ENCODE results near the gene TTC13. TPM values are rescaled to one million over a fixed set of nuclear protein-coding genes. Genes with fewer than 3 reads are reported as not detected.

Gene TTC13
- total RNA-seq, 4 donors from 2014 or later: 44.8 to 178 (median 117) TPM

- DNase-seq: no peak
Observed at GRCh38 chr1:230948903-230949302, 29.8 kb downstream of the TTC13 start.

DNA sequence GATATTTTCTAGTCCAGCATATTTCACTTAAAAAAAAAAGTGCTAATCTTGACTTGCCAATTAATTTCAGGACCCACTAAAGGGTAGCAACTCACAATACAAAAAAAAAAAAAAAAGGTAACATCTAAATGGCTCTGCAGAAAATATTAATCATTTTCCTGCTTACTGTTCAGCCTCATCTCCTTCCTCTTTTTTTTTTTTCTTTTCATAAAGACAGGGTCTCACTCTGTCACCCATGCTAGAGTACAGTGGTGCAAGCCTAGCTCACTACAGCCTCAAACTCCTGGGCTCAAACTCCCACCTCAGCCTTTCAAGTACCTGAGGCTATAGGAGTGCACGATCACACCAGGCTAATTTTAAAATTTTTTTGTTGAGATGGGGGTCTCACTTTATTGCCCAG is 30.4 kb downstream of the TTC13 start:
- WGBS, 2 donors (ENCODE audit: low coverage in 1 of 2): 92 to 100% methylated on average over 1 of the region's 1 CpG
- H3K27ac ChIP-seq: no peak overlapping the region
- TF ChIP-seq POLR2A (IDR thresholded peaks at IDR 0.05) (no peak), CTCF (IDR thresholded peaks at IDR 0.05) (no peak), EP300 (IDR thresholded peaks at IDR 0.05; ENCODE audit: low read depth) (no peak), POLR2AphosphoS5 (IDR thresholded peaks at IDR 0.05) (no peak)
- no peak overlapping the region for H3K4me3 ChIP-seq
- no peak for DNase-seq
- no peaks in the 10 kb centered on the region for H3K9me3 ChIP-seq
- no peaks in the 10 kb centered on the region for H3K4me1 ChIP-seq
- no peaks in the 10 kb centered on the region for H3K27me3 ChIP-seq
- intact Hi-C loops (cut with DNase I; ENCODE audit: low total_unique reads): no loop called here
- in situ Hi-C loops (cut with MboI; ENCODE audit: low pct_ligation_motif_present in 1 of 4, low pct_unique_long_range_greater_than_20kb in 1 of 4, low sequenced_read_pairs in 3 of 4): no loop called here
- peaks cover 0 to 22% (median 3%) of the 10 kb centered on the region in 4 donors for H3K36me3 ChIP-seq

More at GRCh38 chr1:230948903-230949302, 29.8 kb downstream of the TTC13 start:
- no peak overlapping the region for H3K27ac ChIP-seq
- WGBS, 2 donors (ENCODE audit: low coverage in 1 of 2): 93% methylated on average over 3 of the region's 3 CpGs; no CpG with 5 or more reads in 1 of the 2 donors
- TF ChIP-seq POLR2AphosphoS5 (IDR thresholded peaks at IDR 0.05) (no peak), CTCF (IDR thresholded peaks at IDR 0.05) (no peak), EP300 (IDR thresholded peaks at IDR 0.05; ENCODE audit: low read depth) (no peak), POLR2A (IDR thresholded peaks at IDR 0.05) (no peak)
- no peak overlapping the region for H3K4me3 ChIP-seq
- peaks cover 0 to 19% (median 0%) of the 10 kb centered on the region in 4 donors for H3K36me3 ChIP-seq
- H3K27me3 ChIP-seq: no peaks in the 10 kb centered on the region
- H3K9me3 ChIP-seq: no peaks in the 10 kb centered on the region
- H3K4me1 ChIP-seq: no peaks in the 10 kb centered on the region
- in situ Hi-C loops (cut with MboI; ENCODE audit: low pct_ligation_motif_present in 1 of 4, low pct_unique_long_range_greater_than_20kb in 1 of 4, low sequenced_read_pairs in 3 of 4): no loop called here
- intact Hi-C loops (cut with DNase I; ENCODE audit: low total_unique reads): no loop called here

- TF ChIP-seq EP300 (IDR thresholded peaks at IDR 0.05; ENCODE audit: low read depth) (no peak), CTCF (IDR thresholded peaks at IDR 0.05) (no peak), POLR2A (IDR thresholded peaks at IDR 0.05) (no peak), POLR2AphosphoS5 (IDR thresholded peaks at IDR 0.05) (no peak)
- peaks cover 0 to 21% (median 6%) of the 10 kb centered on the region in 4 donors for H3K4me1 ChIP-seq
- in situ Hi-C loops (cut with MboI; ENCODE audit: low pct_ligation_motif_present in 1 of 4, low pct_unique_long_range_greater_than_20kb in 1 of 4, low sequenced_read_pairs in 3 of 4): no loop called here
Observed at GRCh38 chr1:230943048-230943593, 35.5 kb downstream of the TTC13 start.

DNA sequence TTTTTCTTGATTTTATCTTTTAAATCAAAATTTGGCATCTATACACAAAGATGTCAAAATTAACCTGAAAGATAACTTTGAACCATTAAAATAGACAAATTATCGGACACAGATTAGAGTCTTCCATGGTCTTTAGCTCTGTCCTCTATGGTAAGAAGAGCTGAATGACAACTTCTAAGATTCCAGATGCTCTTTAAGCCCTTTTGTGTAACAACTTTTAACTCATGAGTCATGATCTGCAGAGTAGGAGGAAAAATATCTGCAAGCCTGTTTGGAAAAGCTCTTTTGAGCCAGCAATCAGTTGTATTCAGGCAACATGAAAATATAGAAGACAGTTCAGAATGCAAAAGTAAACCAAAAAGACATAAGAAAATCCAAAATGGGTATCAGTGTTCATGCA is 37.8 kb downstream of the TTC13 start:
- no peaks in the 10 kb centered on the region for H3K27me3 ChIP-seq
- TF ChIP-seq EP300 (IDR thresholded peaks at IDR 0.05; ENCODE audit: low read depth): no peak
- TF ChIP-seq CTCF (IDR thresholded peaks at IDR 0.05): no peak
- TF ChIP-seq POLR2A (IDR thresholded peaks at IDR 0.05): no peak
- TF ChIP-seq POLR2AphosphoS5 (IDR thresholded peaks at IDR 0.05): no peak
- WGBS, 2 donors (ENCODE audit: low coverage in 1 of 2): 95 to 100% methylated on average over 1 of the region's 1 CpG
- intact Hi-C loops (cut with DNase I; ENCODE audit: low total_unique reads) (no loop called here), in situ Hi-C loops (cut with MboI; ENCODE audit: low pct_ligation_motif_present in 1 of 4, low pct_unique_long_range_greater_than_20kb in 1 of 4, low sequenced_read_pairs in 3 of 4) (no loop called here)
- H3K9me3 ChIP-seq: no peaks in the 10 kb centered on the region
- H3K4me1 ChIP-seq: peaks cover 0 to 29% (median 6%) of the 10 kb centered on the region in 4 donors
- H3K36me3 ChIP-seq: peaks cover 0 to 21% (median 6%) of the 10 kb centered on the region in 4 donors
- H3K27ac ChIP-seq: no peak overlapping the region
- DNase-seq: no peak
- H3K4me3 ChIP-seq: no peak overlapping the region

More at GRCh38 chr1:230943048-230943593, 35.5 kb downstream of the TTC13 start:
- WGBS, 2 donors (ENCODE audit: low coverage in 1 of 2): 96 to 97% methylated on average over 2 of the region's 2 CpGs
- no peak overlapping the region for H3K4me3 ChIP-seq
- intact Hi-C loops (cut with DNase I; ENCODE audit: low total_unique reads): no loop called here
- H3K36me3 ChIP-seq: peaks cover 0 to 21% (median 6%) of the 10 kb centered on the region in 4 donors
- no peaks in the 10 kb centered on the region for H3K9me3 ChIP-seq
- no peaks in the 10 kb centered on the region for H3K27me3 ChIP-seq
- DNase-seq: no peak
- H3K27ac ChIP-seq: no peak overlapping the region
